ENCODE results near the gene PCCA.

- peak in 1 of 2 donors; percentile 43 for TF ChIP-seq POLR2AphosphoS5 (IDR thresholded peaks at IDR 0.05; ENCODE audit: insufficient read depth in 1 of 2, low read depth in 1 of 2)
- TF ChIP-seq, protein P1, sequence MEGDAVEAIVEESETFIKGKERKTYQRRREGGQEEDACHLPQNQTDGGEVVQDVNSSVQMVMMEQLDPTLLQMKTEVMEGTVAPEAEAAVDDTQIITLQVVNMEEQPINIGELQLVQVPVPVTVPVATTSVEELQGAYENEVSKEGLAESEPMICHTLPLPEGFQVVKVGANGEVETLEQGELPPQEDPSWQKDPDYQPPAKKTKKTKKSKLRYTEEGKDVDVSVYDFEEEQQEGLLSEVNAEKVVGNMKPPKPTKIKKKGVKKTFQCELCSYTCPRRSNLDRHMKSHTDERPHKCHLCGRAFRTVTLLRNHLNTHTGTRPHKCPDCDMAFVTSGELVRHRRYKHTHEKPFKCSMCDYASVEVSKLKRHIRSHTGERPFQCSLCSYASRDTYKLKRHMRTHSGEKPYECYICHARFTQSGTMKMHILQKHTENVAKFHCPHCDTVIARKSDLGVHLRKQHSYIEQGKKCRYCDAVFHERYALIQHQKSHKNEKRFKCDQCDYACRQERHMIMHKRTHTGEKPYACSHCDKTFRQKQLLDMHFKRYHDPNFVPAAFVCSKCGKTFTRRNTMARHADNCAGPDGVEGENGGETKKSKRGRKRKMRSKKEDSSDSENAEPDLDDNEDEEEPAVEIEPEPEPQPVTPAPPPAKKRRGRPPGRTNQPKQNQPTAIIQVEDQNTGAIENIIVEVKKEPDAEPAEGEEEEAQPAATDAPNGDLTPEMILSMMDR (IDR thresholded peaks at IDR 0.05), result no peak
These were observed 11.4 kb downstream of the PCCA start for GRCh38 chr13:100100115-100100879.

Measured in vagina (tissue), 2 donors.